HepG2 (cell line): ENCODE results near the gene PLVAP. TPM values are rescaled to one million over a fixed set of nuclear protein-coding genes. Genes with fewer than 3 reads are reported as not detected.
A peak's percentile ranks its signal among the peaks of the same experiment; 100 is the strongest.

Experiments used
- KLF15 ChIP-seq: sonication (generic); formaldehyde crosslinking; IDR thresholded peaks from 2 replicates; pipeline ENCODE4 v1.8.1; 2023; ENCODE audit warnings: borderline replicate concordance, mild to moderate bottlenecking, inconsistent platforms, missing genetic modification reagents, mixed read lengths
- TOPORS ChIP-seq: sonication (generic); formaldehyde crosslinking; IDR thresholded peaks from 2 replicates; pipeline ENCODE4 v1.8.0; 2023; ENCODE audit warnings: mild to moderate bottlenecking, missing genetic modification reagents
- ZNF138 ChIP-seq: sonication (generic); formaldehyde crosslinking; IDR thresholded peaks from 2 replicates; pipeline ENCODE4 v1.5.0; 2020; ENCODE audit warnings: mild to moderate bottlenecking, low read depth, missing genetic modification reagents
- ZNF335 ChIP-seq: sonication (generic); formaldehyde crosslinking; IDR thresholded peaks from 2 replicates; pipeline ENCODE4 v1.4.0; 2020; ENCODE audit warnings: missing genetic modification reagents
- ZNF788 ChIP-seq: sonication (generic); formaldehyde crosslinking; IDR thresholded peaks from 2 replicates; pipeline ENCODE4 v1.5.0; 2020; ENCODE audit warnings: mild to moderate bottlenecking, missing genetic modification reagents, borderline replicate concordance
- ZNF816 ChIP-seq: sonication (generic); formaldehyde crosslinking; IDR thresholded peaks from 2 replicates; pipeline ENCODE4 v1.8.0; 2022; ENCODE audit warnings: missing genetic modification reagents, mild to moderate bottlenecking, borderline replicate concordance
- ZZZ3 ChIP-seq: sonication (generic); formaldehyde crosslinking; IDR thresholded peaks from 2 replicates; pipeline ENCODE4 v1.4.0; 2020; ENCODE audit warnings: missing genetic modification reagents, mild to moderate bottlenecking, borderline replicate concordance
- polyA plus RNA-seq, 8 experiments: library from polyadenylated mRNA; depleted of rRNA in 3 of 8; stranded (reverse) in 7 of 8; unstranded in 1 of 8; fragments of >200 nt; fragmentation: Illumina TruSeq in 4 of 8; extraction: Trizol in 4 of 8; gene quantifications; 2 replicates each; pipeline versions ENCODE4 v1.2.1 to v1.2.3, GENCODE V29; 2011 to 2016; ENCODE audit warnings: low read depth in 4 of 8, missing spikeins in 1 of 8, mixed read lengths in 1 of 8; ENCODE audit not compliant: insufficient read depth in 1 of 8
- total RNA-seq, 5 experiments: library from RNA; depleted of rRNA; stranded (reverse); fragments of >200 nt; fragmentation: Illumina TruSeq; extraction: Trizol; gene quantifications; 2 replicates each; pipeline ENCODE4 v1.2.3, GENCODE V29; 2016; ENCODE audit warnings: low read depth in 1 of 5
- TF ChIP-seq, protein P1 (sequence below): sonication (generic); formaldehyde crosslinking; IDR thresholded peaks from 2 replicates; pipeline ENCODE4 v1.4.0; 2020; ENCODE audit warnings: mild to moderate bottlenecking, missing genetic modification reagents, borderline replicate concordance
- TF ChIP-seq, protein P2 (sequence below): sonication (generic); formaldehyde crosslinking; IDR thresholded peaks from 2 replicates; pipeline ENCODE4 v1.4.0; 2020; ENCODE audit warnings: missing genetic modification reagents
- TF ChIP-seq, protein P3 (sequence below): sonication (generic); formaldehyde crosslinking; IDR thresholded peaks from 2 replicates; pipeline ENCODE4 v1.4.0; 2020; ENCODE audit warnings: missing genetic modification reagents, borderline replicate concordance
- TF ChIP-seq, protein P4 (sequence below), 2 experiments: sonication (generic) in 1 of 2; formaldehyde crosslinking in 1 of 2; IDR thresholded peaks; 2 replicates each; pipeline versions ENCODE4 v1.6.1 to v1.9.0; 2014 to 2022; ENCODE audit warnings: antibody characterized with exemption in 1 of 2, borderline replicate concordance in 1 of 2, inconsistent platforms in 1 of 2, low read depth in 1 of 2, missing genetic modification reagents in 1 of 2

PLVAP gene
- total and polyA plus RNA-seq, 2 of the 13 experiments (the other 11 are each of a cell fraction or from before 2014, with no cell fraction given), result 0.26 TPM; not detected in 1

DNA sequence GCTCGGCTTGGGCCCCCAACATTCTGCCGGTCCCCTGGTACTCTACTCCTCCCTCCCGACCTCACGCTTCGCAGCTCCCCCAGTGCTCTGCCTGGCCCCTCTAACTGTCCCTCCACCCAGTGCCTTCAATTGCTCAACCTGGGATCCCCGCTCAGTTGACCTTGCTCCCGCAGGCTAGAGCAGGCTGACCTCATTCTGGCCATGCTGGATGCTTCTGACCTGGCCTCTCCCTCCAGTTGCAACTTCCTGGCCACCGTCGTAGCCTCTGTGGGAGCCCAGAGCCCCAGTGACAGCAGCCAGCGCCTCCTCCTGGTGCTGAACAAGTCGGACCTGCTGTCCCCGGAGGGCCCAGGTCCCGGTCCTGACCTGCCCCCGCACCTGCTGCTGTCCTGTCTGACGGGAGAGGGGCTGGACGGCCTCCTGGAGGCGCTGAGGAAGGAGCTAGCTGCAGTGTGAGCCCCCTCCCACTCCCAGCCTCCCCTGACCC lies 36.2 kb downstream of the PLVAP start (continued):
- TF ChIP-seq, protein P1, sequence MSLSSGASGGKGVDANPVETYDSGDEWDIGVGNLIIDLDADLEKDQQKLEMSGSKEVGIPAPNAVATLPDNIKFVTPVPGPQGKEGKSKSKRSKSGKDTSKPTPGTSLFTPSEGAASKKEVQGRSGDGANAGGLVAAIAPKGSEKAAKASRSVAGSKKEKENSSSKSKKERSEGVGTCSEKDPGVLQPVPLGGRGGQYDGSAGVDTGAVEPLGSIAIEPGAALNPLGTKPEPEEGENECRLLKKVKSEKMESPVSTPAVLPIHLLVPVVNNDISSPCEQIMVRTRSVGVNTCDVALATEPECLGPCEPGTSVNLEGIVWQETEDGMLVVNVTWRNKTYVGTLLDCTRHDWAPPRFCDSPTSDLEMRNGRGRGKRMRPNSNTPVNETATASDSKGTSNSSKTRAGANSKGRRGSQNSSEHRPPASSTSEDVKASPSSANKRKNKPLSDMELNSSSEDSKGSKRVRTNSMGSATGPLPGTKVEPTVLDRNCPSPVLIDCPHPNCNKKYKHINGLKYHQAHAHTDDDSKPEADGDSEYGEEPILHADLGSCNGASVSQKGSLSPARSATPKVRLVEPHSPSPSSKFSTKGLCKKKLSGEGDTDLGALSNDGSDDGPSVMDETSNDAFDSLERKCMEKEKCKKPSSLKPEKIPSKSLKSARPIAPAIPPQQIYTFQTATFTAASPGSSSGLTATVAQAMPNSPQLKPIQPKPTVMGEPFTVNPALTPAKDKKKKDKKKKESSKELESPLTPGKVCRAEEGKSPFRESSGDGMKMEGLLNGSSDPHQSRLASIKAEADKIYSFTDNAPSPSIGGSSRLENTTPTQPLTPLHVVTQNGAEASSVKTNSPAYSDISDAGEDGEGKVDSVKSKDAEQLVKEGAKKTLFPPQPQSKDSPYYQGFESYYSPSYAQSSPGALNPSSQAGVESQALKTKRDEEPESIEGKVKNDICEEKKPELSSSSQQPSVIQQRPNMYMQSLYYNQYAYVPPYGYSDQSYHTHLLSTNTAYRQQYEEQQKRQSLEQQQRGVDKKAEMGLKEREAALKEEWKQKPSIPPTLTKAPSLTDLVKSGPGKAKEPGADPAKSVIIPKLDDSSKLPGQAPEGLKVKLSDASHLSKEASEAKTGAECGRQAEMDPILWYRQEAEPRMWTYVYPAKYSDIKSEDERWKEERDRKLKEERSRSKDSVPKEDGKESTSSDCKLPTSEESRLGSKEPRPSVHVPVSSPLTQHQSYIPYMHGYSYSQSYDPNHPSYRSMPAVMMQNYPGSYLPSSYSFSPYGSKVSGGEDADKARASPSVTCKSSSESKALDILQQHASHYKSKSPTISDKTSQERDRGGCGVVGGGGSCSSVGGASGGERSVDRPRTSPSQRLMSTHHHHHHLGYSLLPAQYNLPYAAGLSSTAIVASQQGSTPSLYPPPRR (CRISPR knock-in tag), result peak; percentile 52; the same call in 1 of the 2 replicates
- peak; percentile 24; the same call in 1 of the 2 replicates for TF ChIP-seq ZNF788
- TF ChIP-seq KLF15 (CRISPR knock-in tag), result no peak
- TF ChIP-seq TOPORS (CRISPR knock-in tag), result no peak
- TF ChIP-seq ZNF816 (CRISPR knock-in tag), result no peak
- TF ChIP-seq, protein P2, sequence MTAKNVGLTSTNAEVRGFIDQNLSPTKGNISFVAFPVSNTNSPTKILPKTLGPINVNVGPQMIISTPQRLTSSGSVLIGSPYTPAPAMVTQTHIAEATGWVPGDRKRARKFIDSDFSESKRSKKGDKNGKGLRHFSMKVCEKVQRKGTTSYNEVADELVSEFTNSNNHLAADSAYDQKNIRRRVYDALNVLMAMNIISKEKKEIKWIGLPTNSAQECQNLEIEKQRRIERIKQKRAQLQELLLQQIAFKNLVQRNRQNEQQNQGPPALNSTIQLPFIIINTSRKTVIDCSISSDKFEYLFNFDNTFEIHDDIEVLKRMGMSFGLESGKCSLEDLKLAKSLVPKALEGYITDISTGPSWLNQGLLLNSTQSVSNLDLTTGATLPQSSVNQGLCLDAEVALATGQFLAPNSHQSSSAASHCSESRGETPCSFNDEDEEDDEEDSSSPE (CRISPR knock-in tag), result peak; percentile 71
- no peak for TF ChIP-seq ZNF335 (CRISPR knock-in tag)
- no peak for TF ChIP-seq ZNF138 (CRISPR knock-in tag)
- TF ChIP-seq, protein P3, sequence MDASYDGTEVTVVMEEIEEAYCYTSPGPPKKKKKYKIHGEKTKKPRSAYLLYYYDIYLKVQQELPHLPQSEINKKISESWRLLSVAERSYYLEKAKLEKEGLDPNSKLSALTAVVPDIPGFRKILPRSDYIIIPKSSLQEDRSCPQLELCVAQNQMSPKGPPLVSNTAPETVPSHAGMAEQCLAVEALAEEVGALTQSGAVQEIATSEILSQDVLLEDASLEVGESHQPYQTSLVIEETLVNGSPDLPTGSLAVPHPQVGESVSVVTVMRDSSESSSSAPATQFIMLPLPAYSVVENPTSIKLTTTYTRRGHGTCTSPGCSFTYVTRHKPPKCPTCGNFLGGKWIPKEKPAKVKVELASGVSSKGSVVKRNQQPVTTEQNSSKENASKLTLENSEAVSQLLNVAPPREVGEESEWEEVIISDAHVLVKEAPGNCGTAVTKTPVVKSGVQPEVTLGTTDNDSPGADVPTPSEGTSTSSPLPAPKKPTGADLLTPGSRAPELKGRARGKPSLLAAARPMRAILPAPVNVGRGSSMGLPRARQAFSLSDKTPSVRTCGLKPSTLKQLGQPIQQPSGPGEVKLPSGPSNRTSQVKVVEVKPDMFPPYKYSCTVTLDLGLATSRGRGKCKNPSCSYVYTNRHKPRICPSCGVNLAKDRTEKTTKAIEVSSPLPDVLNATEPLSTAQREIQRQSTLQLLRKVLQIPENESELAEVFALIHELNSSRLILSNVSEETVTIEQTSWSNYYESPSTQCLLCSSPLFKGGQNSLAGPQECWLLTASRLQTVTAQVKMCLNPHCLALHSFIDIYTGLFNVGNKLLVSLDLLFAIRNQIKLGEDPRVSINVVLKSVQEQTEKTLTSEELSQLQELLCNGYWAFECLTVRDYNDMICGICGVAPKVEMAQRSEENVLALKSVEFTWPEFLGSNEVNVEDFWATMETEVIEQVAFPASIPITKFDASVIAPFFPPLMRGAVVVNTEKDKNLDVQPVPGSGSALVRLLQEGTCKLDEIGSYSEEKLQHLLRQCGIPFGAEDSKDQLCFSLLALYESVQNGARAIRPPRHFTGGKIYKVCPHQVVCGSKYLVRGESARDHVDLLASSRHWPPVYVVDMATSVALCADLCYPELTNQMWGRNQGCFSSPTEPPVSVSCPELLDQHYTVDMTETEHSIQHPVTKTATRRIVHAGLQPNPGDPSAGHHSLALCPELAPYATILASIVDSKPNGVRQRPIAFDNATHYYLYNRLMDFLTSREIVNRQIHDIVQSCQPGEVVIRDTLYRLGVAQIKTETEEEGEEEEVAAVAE, result peak; percentile 21; the same call in 1 of the 2 replicates
- TF ChIP-seq, protein P4, sequence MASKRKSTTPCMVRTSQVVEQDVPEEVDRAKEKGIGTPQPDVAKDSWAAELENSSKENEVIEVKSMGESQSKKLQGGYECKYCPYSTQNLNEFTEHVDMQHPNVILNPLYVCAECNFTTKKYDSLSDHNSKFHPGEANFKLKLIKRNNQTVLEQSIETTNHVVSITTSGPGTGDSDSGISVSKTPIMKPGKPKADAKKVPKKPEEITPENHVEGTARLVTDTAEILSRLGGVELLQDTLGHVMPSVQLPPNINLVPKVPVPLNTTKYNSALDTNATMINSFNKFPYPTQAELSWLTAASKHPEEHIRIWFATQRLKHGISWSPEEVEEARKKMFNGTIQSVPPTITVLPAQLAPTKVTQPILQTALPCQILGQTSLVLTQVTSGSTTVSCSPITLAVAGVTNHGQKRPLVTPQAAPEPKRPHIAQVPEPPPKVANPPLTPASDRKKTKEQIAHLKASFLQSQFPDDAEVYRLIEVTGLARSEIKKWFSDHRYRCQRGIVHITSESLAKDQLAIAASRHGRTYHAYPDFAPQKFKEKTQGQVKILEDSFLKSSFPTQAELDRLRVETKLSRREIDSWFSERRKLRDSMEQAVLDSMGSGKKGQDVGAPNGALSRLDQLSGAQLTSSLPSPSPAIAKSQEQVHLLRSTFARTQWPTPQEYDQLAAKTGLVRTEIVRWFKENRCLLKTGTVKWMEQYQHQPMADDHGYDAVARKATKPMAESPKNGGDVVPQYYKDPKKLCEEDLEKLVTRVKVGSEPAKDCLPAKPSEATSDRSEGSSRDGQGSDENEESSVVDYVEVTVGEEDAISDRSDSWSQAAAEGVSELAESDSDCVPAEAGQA (IDR thresholded peaks at IDR 0.05; ENCODE audit: low read depth), result no peak
- TF ChIP-seq, protein P4 (CRISPR knock-in tag; IDR thresholded peaks at IDR 0.05; ENCODE audit: borderline replicate concordance), result no peak
- no peak for TF ChIP-seq ZZZ3 (CRISPR knock-in tag)
